ENCODE data around the gene CFAP20DC. TPM values are rescaled to one million over a fixed set of nuclear protein-coding genes. Genes with fewer than 3 reads are reported as not detected.

The CFAP20DC gene
- total and polyA plus RNA-seq, 4 donors: 0.98 to 2.1 (median 1.5) TPM

DNA sequence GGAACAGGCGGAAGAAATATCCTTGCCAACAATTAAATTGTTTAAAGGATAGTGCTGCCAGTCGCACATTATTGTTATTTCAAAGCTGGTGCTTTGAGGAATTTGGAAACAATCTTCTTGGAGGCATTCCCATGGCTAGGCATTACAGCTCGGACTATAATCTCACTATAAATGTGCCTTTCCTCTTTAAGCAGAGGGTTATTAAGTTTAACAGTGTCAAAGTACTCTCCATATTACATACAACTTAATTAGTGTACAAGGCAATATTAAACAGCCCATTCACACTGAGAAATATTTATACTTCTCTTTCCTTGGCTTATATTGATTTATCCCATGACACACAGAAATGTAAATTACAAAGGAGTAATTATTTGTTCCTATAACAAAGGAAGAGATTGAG lies 329.3 kb downstream of the CFAP20DC start:
- H3K27me3 ChIP-seq (ENCODE audit: control insufficient read depth in 4 of 4, insufficient read depth in 4 of 4, low read length in 3 of 4): no peaks in the 10 kb centered on the region
- no peaks in the 10 kb centered on the region for H3K4me1 ChIP-seq (ENCODE audit: control insufficient read depth in 4 of 4, insufficient read depth in 4 of 4, low read length in 3 of 4)
- DNase-seq (ENCODE audit: low spot score): no peak
- WGBS: 85% methylated on average over 3 of the region's 3 CpGs
- H3K36me3 ChIP-seq (ENCODE audit: control insufficient read depth in 4 of 4, insufficient read depth in 3 of 4, low read depth in 1 of 4, low read length in 3 of 4): no peaks in the 10 kb centered on the region
- no peak overlapping the region for H3K4me3 ChIP-seq (ENCODE audit: low read depth in 1 of 3, low read length in 3 of 3)
- H3K27ac ChIP-seq (ENCODE audit: low read depth in 1 of 2, low read length in 2 of 2): no peak overlapping the region
- H3K9me3 ChIP-seq (ENCODE audit: control insufficient read depth in 4 of 4, low read length in 3 of 4): no peaks in the 10 kb centered on the region
- no peak for TF ChIP-seq CTCF (IDR thresholded peaks at IDR 0.05; ENCODE audit: low read depth, low read length, missing input control)
- TF ChIP-seq, protein P1, sequence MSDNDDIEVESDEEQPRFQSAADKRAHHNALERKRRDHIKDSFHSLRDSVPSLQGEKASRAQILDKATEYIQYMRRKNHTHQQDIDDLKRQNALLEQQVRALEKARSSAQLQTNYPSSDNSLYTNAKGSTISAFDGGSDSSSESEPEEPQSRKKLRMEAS (IDR thresholded peaks at IDR 0.05): no peak
- TF ChIP-seq HNF4G (IDR thresholded peaks at IDR 0.05): no peak
- TF ChIP-seq JUND (IDR thresholded peaks at IDR 0.05): no peak
- TF ChIP-seq RAD21 (IDR thresholded peaks at IDR 0.05): no peak
- no peak for TF ChIP-seq RXRA (IDR thresholded peaks at IDR 0.05)
- TF ChIP-seq, protein P2, sequence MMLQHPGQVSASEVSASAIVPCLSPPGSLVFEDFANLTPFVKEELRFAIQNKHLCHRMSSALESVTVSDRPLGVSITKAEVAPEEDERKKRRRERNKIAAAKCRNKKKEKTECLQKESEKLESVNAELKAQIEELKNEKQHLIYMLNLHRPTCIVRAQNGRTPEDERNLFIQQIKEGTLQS (IDR thresholded peaks at IDR 0.05): no peak
- no peak for TF ChIP-seq EGR1 (IDR thresholded peaks at IDR 0.05; ENCODE audit: low read depth in 2 of 2)
- no peak for TF ChIP-seq ZBTB33 (IDR thresholded peaks at IDR 0.05)
- TF ChIP-seq TAF1 (conservative IDR thresholded peaks at IDR 0.05): no peak
- no peak for TF ChIP-seq HNF4A (conservative IDR thresholded peaks at IDR 0.05)
- no peak for TF ChIP-seq NR2F2 (IDR thresholded peaks at IDR 0.05)
- no peak for TF ChIP-seq FOXA2 (IDR thresholded peaks at IDR 0.05)
- TF ChIP-seq FOXA1 (IDR thresholded peaks at IDR 0.05): no peak
- TF ChIP-seq YY1 (IDR thresholded peaks at IDR 0.05): no peak
- TF ChIP-seq, protein P3, sequence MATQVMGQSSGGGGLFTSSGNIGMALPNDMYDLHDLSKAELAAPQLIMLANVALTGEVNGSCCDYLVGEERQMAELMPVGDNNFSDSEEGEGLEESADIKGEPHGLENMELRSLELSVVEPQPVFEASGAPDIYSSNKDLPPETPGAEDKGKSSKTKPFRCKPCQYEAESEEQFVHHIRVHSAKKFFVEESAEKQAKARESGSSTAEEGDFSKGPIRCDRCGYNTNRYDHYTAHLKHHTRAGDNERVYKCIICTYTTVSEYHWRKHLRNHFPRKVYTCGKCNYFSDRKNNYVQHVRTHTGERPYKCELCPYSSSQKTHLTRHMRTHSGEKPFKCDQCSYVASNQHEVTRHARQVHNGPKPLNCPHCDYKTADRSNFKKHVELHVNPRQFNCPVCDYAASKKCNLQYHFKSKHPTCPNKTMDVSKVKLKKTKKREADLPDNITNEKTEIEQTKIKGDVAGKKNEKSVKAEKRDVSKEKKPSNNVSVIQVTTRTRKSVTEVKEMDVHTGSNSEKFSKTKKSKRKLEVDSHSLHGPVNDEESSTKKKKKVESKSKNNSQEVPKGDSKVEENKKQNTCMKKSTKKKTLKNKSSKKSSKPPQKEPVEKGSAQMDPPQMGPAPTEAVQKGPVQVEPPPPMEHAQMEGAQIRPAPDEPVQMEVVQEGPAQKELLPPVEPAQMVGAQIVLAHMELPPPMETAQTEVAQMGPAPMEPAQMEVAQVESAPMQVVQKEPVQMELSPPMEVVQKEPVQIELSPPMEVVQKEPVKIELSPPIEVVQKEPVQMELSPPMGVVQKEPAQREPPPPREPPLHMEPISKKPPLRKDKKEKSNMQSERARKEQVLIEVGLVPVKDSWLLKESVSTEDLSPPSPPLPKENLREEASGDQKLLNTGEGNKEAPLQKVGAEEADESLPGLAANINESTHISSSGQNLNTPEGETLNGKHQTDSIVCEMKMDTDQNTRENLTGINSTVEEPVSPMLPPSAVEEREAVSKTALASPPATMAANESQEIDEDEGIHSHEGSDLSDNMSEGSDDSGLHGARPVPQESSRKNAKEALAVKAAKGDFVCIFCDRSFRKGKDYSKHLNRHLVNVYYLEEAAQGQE (IDR thresholded peaks at IDR 0.05): no peak
- TF ChIP-seq SP1 (IDR thresholded peaks at IDR 0.05): no peak
- TF ChIP-seq GABPA (IDR thresholded peaks at IDR 0.05 in 1 of 2, conservative IDR thresholded peaks at IDR 0.05 in 1 of 2): no peak
- H3K9ac ChIP-seq (ENCODE audit: low read depth in 1 of 2, low read length in 2 of 2): no peak overlapping the region
